ENCODE data around the gene MTARC2. TPM values are rescaled to one million over a fixed set of nuclear protein-coding genes. Genes with fewer than 3 reads are reported as not detected.

Gene MTARC2
- total and polyA plus RNA-seq, 2 donors (not counting 1 experiment from before 2014, with no cell fraction given) = 16.3 to 22.6 TPM

GRCh38 chr1:220791956-220792355 lies 43.8 kb downstream of the MTARC2 start:
- POLR2A ChIA-PET = no interaction called here
- H3K9ac ChIP-seq (ENCODE audit: low read length) = no peak overlapping the region
- no peak overlapping the region for H3K27ac Mint-ChIP-seq
- DNase-seq (no peak), ATAC-seq (ENCODE audit: low read depth) (no peak)
- H3K4me3 ChIP-seq (ENCODE audit: control extremely low read depth in 1 of 5, extremely low read depth in 1 of 5, insufficient read depth in 1 of 5, low read depth in 2 of 5, low read length in 4 of 5) = no peak overlapping the region
- H3K27me3 Mint-ChIP-seq = peaks cover 3% of the 10 kb centered on the region
- peaks cover 4 to 5% of the 10 kb centered on the region in 2 donors for H3K4me1 ChIP-seq (ENCODE audit: control insufficient read depth in 2 of 2, insufficient read depth in 2 of 2, low read length in 2 of 2)
- no peak overlapping the region for H3K4me2 ChIP-seq (replicated peaks; ENCODE audit: low read depth, low read length, poor library complexity, severe bottlenecking)
- peaks cover 3% of the 10 kb centered on the region for H3K4me1 Mint-ChIP-seq
- CTCF ChIA-PET = no interaction called here
- no peaks in the 10 kb centered on the region for H4K20me1 ChIP-seq (ENCODE audit: control insufficient read depth, insufficient read depth, low read length, poor library complexity, severe bottlenecking)
- 98% methylated on average over 4 of the region's 5 CpGs for WGBS (ENCODE audit: insufficient coverage)
- no peaks in the 10 kb centered on the region for H3K79me2 ChIP-seq (ENCODE audit: control insufficient read depth, insufficient read depth, low read length)
- TF ChIP-seq EZH2 (IDR thresholded peaks at IDR 0.05; ENCODE audit: borderline replicate concordance, insufficient read depth, low read depth, low read length, poor library complexity, severe bottlenecking) (no peak), CTCF (IDR thresholded peaks at IDR 0.05) (no peak)
- intact Hi-C loops (cut with micrococcal nuclease) = no loop called here
- no peak overlapping the region for H3K4me3 Mint-ChIP-seq
- no peak overlapping the region for H2AFZ ChIP-seq (ENCODE audit: insufficient read depth, low read depth, low read length, poor library complexity, severe bottlenecking)
- H3K27me3 ChIP-seq (replicated peaks in 1 of 4; ENCODE audit: control extremely low read depth in 1 of 4, control insufficient read depth in 3 of 4, insufficient read depth in 4 of 4, low read length in 3 of 4) = peaks cover 0 to 6% (median 3%) of the 10 kb centered on the region in 4 experiments
- H3K9me3 Mint-ChIP-seq (ENCODE audit: insufficient read depth) = no peaks in the 10 kb centered on the region
- H3K36me3 ChIP-seq (replicated peaks in 1 of 2; ENCODE audit: control extremely low read depth in 1 of 2, control insufficient read depth in 1 of 2, extremely low read depth in 1 of 2, insufficient read depth in 2 of 2, low read length in 1 of 2) = no peaks in the 10 kb centered on the region
- no peak overlapping the region for H3K27ac ChIP-seq (ENCODE audit: low read length in 2 of 2)
- H3K9me3 ChIP-seq (ENCODE audit: control extremely low read depth in 1 of 3, control insufficient read depth in 2 of 3, insufficient read depth in 1 of 3, low read length in 2 of 3) = no peaks in the 10 kb centered on the region

GRCh38 chr1:220796530-220796929 lies 48.4 kb downstream of the MTARC2 start:
- Mint-ChIP-seq H3K27me3 (no peaks in the 10 kb centered on the region), H3K4me3 (no peak overlapping the region), H3K9me3 (ENCODE audit: insufficient read depth) (no peaks in the 10 kb centered on the region), H3K4me1 (no peaks in the 10 kb centered on the region), H3K27ac (no peak overlapping the region)
- no peak overlapping the region for H3K4me2 ChIP-seq (replicated peaks; ENCODE audit: low read depth, low read length, poor library complexity, severe bottlenecking)
- no peak overlapping the region for H3K4me3 ChIP-seq (ENCODE audit: control extremely low read depth in 1 of 5, extremely low read depth in 1 of 5, insufficient read depth in 1 of 5, low read depth in 2 of 5, low read length in 4 of 5)
- intact Hi-C loops (cut with micrococcal nuclease) = no loop called here
- no peaks in the 10 kb centered on the region for H3K36me3 ChIP-seq (replicated peaks in 1 of 2; ENCODE audit: control extremely low read depth in 1 of 2, control insufficient read depth in 1 of 2, extremely low read depth in 1 of 2, insufficient read depth in 2 of 2, low read length in 1 of 2)
- ATAC-seq (ENCODE audit: low read depth) (no peak), DNase-seq (no peak)
- H3K4me1 ChIP-seq (ENCODE audit: control insufficient read depth in 2 of 2, insufficient read depth in 2 of 2, low read length in 2 of 2) = no peaks in the 10 kb centered on the region
- TF ChIP-seq CTCF (IDR thresholded peaks at IDR 0.05) = no peak
- no peak for TF ChIP-seq EZH2 (IDR thresholded peaks at IDR 0.05; ENCODE audit: borderline replicate concordance, insufficient read depth, low read depth, low read length, poor library complexity, severe bottlenecking)
- no peak overlapping the region for H3K9ac ChIP-seq (ENCODE audit: low read length)
- H3K27me3 ChIP-seq (replicated peaks in 1 of 4; ENCODE audit: control extremely low read depth in 1 of 4, control insufficient read depth in 3 of 4, insufficient read depth in 4 of 4, low read length in 3 of 4) = no peaks in the 10 kb centered on the region
- no peaks in the 10 kb centered on the region for H3K79me2 ChIP-seq (ENCODE audit: control insufficient read depth, insufficient read depth, low read length)
- CTCF ChIA-PET = no interaction called here
- POLR2A ChIA-PET = no interaction called here
- no peaks in the 10 kb centered on the region for H4K20me1 ChIP-seq (ENCODE audit: control insufficient read depth, insufficient read depth, low read length, poor library complexity, severe bottlenecking)
- 91% methylated on average over 10 of the region's 10 CpGs for whole genome bisulfite sequencing (ENCODE audit: insufficient coverage)
- H3K9me3 ChIP-seq (ENCODE audit: control extremely low read depth in 1 of 3, control insufficient read depth in 2 of 3, insufficient read depth in 1 of 3, low read length in 2 of 3) = no peaks in the 10 kb centered on the region
- no peak overlapping the region for H3K27ac ChIP-seq (ENCODE audit: low read length in 2 of 2)
- H2AFZ ChIP-seq (ENCODE audit: insufficient read depth, low read depth, low read length, poor library complexity, severe bottlenecking) = no peak overlapping the region

Measured in B cell (primary cell).